KMS-11 (cell line): ENCODE results near the gene HOPX.

Experiments used
- H2AFZ ChIP-seq: fragments of 200-600 bp; sonication (generic); 2 replicates; pipeline ENCODE4 v1.6.1; 2016; ENCODE audit warnings: antibody characterized with exemption, mixed run types, low read depth
- H3K27ac ChIP-seq: fragments of 200-600 bp; sonication (generic); 2 replicates; pipeline ENCODE4 v1.6.1; 2016; ENCODE audit warnings: mild to moderate bottlenecking, mixed run types
- H3K27me3 ChIP-seq: fragments of 200-600 bp; sonication (generic); 2 replicates; pipeline ENCODE4 v1.6.1; 2017; ENCODE audit warnings: mild to moderate bottlenecking, low read depth, mixed run types, moderate library complexity; ENCODE audit not compliant: insufficient read depth
- H3K36me3 ChIP-seq: fragments of 200-600 bp; sonication (generic); 2 replicates; pipeline ENCODE4 v1.6.1; 2017; ENCODE audit warnings: mild to moderate bottlenecking, mixed run types; ENCODE audit not compliant: insufficient read depth
- H3K4me1 ChIP-seq: fragments of 200-600 bp; sonication (generic); 2 replicates; pipeline ENCODE4 v1.6.1; 2016; ENCODE audit warnings: mild to moderate bottlenecking, low read depth, mixed run types; ENCODE audit not compliant: poor library complexity, severe bottlenecking
- H3K4me2 ChIP-seq: fragments of 200-600 bp; sonication (generic); 2 replicates; pipeline ENCODE4 v1.7.0; 2016; ENCODE audit warnings: mild to moderate bottlenecking, mixed run types
- H3K4me3 ChIP-seq: fragments of 200-600 bp; sonication (generic); IDR thresholded peaks from 2 replicates; pipeline ENCODE4 v1.6.1; 2017; ENCODE audit warnings: low read depth, low read length, mixed read lengths; ENCODE audit not compliant: insufficient read depth
- H3K79me2 ChIP-seq: fragments of 200-600 bp; sonication (generic); 2 replicates; pipeline ENCODE4 v1.6.1; 2016; ENCODE audit warnings: low read depth, mixed run types; ENCODE audit not compliant: insufficient read depth
- H3K9ac ChIP-seq: fragments of 200-600 bp; sonication (generic); 2 replicates; pipeline ENCODE4 v1.6.1; 2016; ENCODE audit warnings: mild to moderate bottlenecking, mixed run types
- H4K20me1 ChIP-seq: fragments of 200-600 bp; sonication (generic); 2 replicates; pipeline ENCODE4 v1.6.1; 2016; ENCODE audit warnings: mild to moderate bottlenecking, mixed run types; ENCODE audit not compliant: insufficient read depth
- CTCF ChIP-seq: fragments of 200-600 bp; sonication (generic); conservative IDR thresholded peaks from 2 replicates; pipeline ENCODE4 v1.6.1; 2017; ENCODE audit warnings: low read depth, mild to moderate bottlenecking, antibody characterized with exemption, low read length, moderate library complexity, mixed read lengths

The HOPX gene

GRCh38 chr4:56680266-56680665 is 830 bp downstream of the HOPX start:
- Histone ChIP-seq H4K20me1 (no peaks in the 10 kb centered on the region), H3K9ac (no peak overlapping the region), H3K79me2 (no peaks in the 10 kb centered on the region), H2AFZ (no peak overlapping the region), H3K36me3 (no peaks in the 10 kb centered on the region), H3K4me2 (peak overlapping the region; percentile 73), H3K27me3 (no peaks in the 10 kb centered on the region), H3K4me1 (peaks cover 33% of the 10 kb centered on the region), H3K27ac (no peak overlapping the region), H3K4me3 (no peak overlapping the region)
- no peak for TF ChIP-seq CTCF

DNA sequence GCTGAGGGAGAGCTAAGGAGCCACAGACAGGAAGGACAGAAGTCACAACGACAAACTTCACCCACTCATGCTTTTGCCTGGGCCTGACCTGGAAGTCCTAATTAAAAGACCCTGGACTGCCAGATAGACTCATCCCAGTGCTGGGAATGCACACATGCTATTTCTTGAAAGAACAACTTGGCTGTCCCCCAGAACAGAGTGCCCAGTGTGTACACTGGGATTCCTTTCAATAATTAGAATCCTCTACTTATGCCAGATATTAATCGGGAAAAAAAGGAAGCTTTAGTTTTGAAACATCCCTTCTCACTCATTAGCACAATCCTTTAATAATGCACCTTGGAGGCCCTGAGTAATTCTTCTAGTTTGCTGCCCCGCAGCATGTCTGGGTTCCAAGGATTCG is 3.4 kb downstream of the HOPX start:
- Histone ChIP-seq H3K27ac (no peak overlapping the region), H3K4me2 (no peak overlapping the region), H3K36me3 (no peaks in the 10 kb centered on the region), H3K79me2 (no peaks in the 10 kb centered on the region), H4K20me1 (no peaks in the 10 kb centered on the region), H3K4me1 (peaks cover 32% of the 10 kb centered on the region), H3K9ac (no peak overlapping the region), H2AFZ (no peak overlapping the region), H3K4me3 (no peak overlapping the region), H3K27me3 (no peaks in the 10 kb centered on the region)
- no peak for TF ChIP-seq CTCF

DNA sequence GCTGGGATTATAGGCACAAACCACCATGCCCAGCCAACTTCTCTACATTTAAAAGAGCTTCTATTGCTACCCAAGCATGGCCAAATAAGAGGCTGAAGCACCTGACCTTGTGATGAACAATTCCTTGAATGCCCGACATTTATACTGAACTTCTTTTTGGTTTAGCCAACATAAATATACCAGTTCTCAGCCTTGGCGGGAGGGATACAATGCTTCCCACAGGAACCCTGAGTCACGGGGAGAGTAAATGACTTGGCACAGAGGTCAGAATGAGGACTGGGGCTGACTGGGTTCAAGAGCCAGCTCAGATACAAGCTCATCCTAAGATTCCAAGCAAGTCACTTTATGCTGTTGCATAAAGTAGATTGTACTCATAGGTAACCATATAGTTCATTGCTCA is 6.1 kb downstream of the HOPX start:
- H3K27me3 ChIP-seq, result no peaks in the 10 kb centered on the region
- no peaks in the 10 kb centered on the region for H4K20me1 ChIP-seq
- no peak overlapping the region for H2AFZ ChIP-seq
- H3K9ac ChIP-seq, result no peak overlapping the region
- H3K27ac ChIP-seq, result no peak overlapping the region
- H3K4me2 ChIP-seq, result no peak overlapping the region
- TF ChIP-seq CTCF, result no peak
- no peaks in the 10 kb centered on the region for H3K36me3 ChIP-seq
- peaks cover 5% of the 10 kb centered on the region for H3K4me1 ChIP-seq
- no peak overlapping the region for H3K4me3 ChIP-seq
- no peaks in the 10 kb centered on the region for H3K79me2 ChIP-seq

- no peaks in the 10 kb centered on the region for H3K4me1 ChIP-seq
- no peaks in the 10 kb centered on the region for H3K27me3 ChIP-seq
- H2AFZ ChIP-seq, result no peak overlapping the region
- H3K4me2 ChIP-seq, result no peak overlapping the region
- no peak overlapping the region for H3K27ac ChIP-seq
- TF ChIP-seq CTCF, result no peak
- H3K79me2 ChIP-seq, result no peaks in the 10 kb centered on the region
- H3K36me3 ChIP-seq, result no peaks in the 10 kb centered on the region
- H3K4me3 ChIP-seq, result no peak overlapping the region
- no peak overlapping the region for H3K9ac ChIP-seq
- H4K20me1 ChIP-seq, result no peaks in the 10 kb centered on the region
Observed at GRCh38 chr4:56671860-56672259, 9.2 kb downstream of the HOPX start.

GRCh38 chr4:56671373-56671772 is 9.7 kb downstream of the HOPX start:
- no peaks in the 10 kb centered on the region for H4K20me1 ChIP-seq
- no peak overlapping the region for H3K4me3 ChIP-seq
- no peak overlapping the region for H3K9ac ChIP-seq
- no peak overlapping the region for H3K4me2 ChIP-seq
- no peaks in the 10 kb centered on the region for H3K27me3 ChIP-seq
- H3K36me3 ChIP-seq, result no peaks in the 10 kb centered on the region
- H3K79me2 ChIP-seq, result no peaks in the 10 kb centered on the region
- no peak for TF ChIP-seq CTCF
- H3K27ac ChIP-seq, result no peak overlapping the region
- no peaks in the 10 kb centered on the region for H3K4me1 ChIP-seq
- no peak overlapping the region for H2AFZ ChIP-seq
